Measurements from ENCODE around the gene ACSM6.
A peak's percentile ranks its signal among the peaks of the same experiment; 100 is the strongest.

- peak; percentile 68 to 93 (median 92) for TF ChIP-seq CTCF (IDR thresholded peaks at IDR 0.05)
- no peak for TF ChIP-seq POLR2A (IDR thresholded peaks at IDR 0.05)
These were observed 10.5 kb upstream of the ACSM6 start for GRCh38 chr10:95183271-95184230.

Measured in tibial nerve (tissue), 3 donors.